HK-2 (cell line): ENCODE results near the gene MYO10.
"Not testable (repeated sequence)": the region's sequence is repeated elsewhere in the genome, so short reads cannot be mapped to it uniquely, and the experiment has no call there.

ENCODE experiments used
- DNase-seq: peaks from one replicate; pipeline ENCODE4 v3.0.0-alpha.2; 2018; ENCODE audit not compliant: unreplicated experiment

MYO10 gene

DNA sequence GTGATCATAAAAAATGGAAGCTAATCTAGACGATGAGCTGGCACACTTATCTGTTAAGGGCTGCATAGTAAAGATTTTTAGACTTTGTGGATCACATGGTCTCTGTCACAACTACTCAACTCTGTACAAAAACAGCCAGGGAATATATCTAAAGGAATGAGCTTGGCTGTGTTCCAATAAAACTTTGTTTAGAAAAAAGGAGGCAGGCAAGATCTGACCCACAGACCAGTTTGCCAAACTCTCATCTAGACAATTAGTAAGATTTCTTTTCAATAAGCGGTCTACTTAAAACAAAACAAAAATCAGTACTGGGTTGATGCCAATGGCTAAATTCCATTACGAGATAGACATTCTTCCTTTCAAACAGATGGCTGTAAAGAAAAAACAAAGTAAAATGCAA, 266.3 kb downstream of the MYO10 start:
- DNase-seq = no peak

DNA sequence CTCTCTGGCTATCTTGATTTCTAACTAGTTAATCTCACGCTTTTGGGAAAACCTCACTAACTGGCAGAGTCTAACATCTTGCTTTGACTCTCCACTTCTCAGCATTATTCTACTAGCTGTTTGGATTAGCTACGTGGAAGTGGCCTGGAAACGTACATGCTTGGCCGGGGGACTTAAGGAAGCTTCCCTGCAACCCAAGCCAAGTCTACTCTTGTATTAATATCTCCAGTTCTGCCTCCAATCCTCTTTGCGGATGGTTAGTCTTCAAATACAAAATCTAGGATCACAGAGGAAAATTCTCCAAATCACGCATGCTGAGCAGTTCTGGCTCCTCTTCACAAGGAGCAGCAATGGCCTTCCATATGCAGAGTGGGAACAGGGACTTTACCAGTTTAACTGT, 267.5 kb downstream of the MYO10 start:
- no peak for DNase-seq

DNA sequence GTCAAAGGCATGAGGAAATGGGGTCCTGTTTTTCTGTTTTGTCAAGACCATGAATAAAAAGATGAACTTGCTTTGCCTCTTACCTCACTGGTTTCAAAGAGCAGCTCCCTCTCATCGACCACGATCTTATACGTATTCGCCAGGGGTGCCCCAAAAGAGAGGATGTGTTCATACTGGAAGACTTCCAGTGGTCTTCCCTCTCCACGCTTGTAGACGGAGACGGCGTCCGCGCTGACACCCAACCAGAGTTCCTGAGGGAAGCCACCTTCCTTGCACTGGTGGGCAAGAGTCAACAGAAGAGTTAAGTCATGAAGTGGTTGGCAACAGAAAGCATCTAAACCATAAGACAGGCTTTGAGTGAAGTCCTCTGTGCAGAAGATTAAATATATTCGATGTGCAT, 267.9 kb downstream of the MYO10 start:
- no peak for DNase-seq

DNA sequence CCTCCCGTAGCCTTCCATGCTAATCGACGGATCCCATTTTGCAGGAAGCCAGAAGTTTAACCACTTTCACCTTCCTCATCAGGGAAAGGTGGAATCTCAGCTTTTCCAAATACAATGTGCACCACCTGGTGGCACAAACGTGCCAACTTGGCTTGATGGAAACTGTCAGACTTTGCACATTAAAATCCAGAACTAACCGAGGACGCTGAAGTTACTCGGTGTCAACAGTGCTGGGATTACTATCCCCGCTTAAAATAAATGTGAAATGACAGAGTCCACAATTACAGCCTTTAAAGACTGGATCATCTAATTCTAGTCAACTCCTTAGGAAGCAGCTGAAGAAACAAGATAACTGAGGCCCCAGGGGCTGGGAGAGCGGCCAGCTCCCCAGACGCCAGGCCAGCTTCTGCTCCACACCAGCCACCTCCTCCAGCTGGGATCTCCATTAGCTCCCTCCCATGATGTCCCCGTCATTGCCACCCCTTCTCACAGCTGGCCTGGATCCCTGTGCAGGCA, 269.1 kb downstream of the MYO10 start:
- DNase-seq = no peak

DNA sequence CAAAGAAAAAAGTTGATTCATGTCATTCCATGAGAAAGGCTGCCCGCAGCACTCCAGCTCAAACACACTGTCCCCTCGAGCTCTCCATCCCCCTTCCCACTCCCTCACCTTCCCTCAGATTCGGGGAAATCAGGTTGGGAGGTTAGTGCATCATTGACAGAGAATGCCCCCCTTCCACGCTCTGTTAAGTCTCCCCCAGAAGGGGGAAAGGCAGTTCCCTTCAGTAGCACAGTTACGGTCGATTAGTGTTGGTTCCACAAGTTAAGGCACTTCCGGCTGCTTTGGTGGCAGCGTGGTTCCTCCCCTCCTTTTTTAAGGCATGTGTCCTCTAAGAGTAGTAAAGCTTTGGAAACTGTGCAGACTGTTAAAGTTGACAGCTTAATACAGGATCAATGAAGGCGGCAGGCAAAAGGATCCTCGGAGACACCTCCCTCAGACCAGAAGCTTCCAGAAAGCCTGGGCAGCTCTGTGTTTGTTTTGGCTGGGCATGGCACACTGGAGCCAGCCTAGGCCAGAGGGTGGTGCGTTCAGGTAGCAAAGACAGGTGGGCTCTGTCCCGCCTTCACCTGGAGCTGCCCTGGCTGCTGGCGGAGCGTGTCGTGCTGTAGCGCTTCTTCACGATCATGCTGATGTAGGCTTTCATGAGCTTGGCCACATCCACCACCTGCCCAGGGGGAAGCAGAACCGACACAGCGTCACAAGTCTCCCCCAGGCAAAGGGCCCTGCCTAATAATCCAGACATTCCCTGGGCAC, 269.8 kb downstream of the MYO10 start:
- no peak for DNase-seq

DNA sequence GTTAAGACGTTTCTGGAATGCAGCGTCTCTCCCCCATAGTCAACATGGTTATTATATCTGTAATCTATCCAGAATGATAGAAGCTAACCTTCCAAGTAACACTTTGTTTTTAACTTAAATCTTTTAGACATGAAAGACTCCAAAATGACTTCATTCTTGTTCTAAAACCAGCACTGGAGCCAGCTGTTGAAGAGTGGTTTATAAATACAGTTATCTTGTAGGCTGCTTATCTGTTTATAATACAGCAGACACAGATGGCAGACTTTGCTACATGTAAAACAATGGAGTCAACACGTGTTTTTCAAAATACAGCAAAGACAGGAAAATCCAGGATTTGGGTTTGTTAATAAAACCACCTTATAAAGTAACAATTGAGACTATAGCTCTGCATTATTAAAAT, 270.5 kb downstream of the MYO10 start:
- DNase-seq = no peak

DNA sequence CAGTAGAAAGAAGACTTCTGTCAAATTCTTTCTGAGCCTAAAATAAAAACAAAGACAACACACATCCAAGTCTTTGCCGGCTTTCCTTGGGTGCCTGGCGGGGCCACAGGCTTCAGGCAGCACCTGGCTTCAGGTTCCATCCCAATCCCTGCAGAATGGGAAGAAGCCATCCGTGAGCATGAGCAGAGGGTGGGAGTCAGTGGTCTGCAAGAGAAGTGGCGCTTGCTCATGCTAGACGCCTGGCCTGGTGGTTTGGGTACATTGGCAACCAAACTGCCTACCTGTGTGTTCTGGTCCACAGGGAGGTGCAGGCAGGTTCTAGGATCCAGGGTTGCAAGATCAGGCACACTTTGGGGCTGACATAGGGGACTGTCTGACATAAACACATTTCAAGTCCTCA, 271.7 kb downstream of the MYO10 start:
- DNase-seq = no peak

DNA sequence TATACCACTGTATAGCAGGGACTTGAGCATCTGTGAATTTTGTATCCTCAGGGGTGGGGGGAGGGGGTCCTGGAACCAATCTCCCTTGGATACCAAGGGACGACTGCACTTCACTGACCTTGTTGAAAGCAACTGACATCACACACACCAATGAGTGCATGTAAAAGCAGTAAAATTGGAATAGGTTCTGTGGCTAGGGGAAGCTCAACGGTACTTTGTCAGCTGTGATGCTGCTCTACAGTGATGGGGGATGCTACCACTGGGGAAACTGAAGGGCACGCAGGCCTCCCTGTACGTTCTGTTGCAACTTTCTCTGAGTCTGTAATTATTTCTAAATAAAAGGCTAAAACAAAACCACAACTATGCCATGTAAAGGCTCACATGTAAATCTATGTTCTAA, 272.2 kb downstream of the MYO10 start:
- DNase-seq = no peak

DNA sequence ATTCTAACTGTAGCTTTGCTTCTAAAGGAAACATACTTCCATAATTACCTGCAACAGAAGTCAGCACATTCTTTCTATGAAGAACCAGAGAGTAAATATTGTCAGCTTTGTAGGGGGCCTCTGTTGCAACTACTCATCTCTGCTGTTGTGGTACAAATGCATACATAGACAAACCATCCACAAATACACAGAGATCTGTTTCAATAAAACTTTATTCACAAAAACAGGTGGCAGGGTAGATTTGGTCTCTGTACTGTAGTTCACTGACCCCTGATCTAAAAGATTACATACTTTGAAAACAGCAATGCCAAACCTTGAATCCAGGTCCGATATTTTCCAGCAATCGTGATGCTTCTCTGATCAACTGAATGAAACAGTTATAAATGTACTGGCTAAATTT, 274.4 kb downstream of the MYO10 start:
- no peak for DNase-seq

DNA sequence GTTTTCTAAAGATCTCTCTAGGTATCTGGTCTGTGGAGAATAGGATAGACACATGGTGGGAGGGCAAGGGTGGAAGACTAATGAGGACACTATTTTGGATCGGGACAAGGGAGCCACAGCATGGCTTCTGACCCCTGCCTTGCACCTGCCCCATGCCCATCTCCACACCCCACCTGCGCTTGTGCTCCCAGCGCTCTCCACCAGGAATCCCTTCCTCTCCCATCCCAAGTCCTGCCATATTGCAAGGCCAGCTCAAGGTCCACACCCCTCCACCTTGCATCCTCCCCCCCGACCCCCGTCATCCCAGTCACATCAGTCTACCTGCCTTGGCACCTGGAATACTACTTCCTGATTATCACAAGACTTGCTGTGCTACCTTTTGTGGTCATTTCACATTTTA, 275.1 kb downstream of the MYO10 start:
- no peak for DNase-seq

DNA sequence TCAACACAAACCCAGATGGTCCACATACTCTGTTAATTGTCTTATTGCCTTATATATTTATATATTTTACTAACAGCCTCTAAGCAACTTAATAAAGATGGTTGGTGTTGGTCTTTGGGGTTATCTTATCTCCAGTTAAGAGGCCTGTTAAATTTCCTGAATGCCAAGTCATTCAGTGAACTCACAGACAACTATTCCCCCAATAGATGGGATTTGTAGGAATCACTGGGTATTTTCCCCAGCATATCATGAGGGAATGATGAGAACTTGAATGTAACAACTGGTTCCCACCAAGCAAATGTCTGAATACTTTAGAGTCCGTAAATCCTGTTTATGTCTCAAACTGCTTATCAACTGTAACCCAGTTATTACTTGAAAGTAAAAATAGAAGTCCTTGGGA, 276.6 kb downstream of the MYO10 start:
- no peak for DNase-seq

DNA sequence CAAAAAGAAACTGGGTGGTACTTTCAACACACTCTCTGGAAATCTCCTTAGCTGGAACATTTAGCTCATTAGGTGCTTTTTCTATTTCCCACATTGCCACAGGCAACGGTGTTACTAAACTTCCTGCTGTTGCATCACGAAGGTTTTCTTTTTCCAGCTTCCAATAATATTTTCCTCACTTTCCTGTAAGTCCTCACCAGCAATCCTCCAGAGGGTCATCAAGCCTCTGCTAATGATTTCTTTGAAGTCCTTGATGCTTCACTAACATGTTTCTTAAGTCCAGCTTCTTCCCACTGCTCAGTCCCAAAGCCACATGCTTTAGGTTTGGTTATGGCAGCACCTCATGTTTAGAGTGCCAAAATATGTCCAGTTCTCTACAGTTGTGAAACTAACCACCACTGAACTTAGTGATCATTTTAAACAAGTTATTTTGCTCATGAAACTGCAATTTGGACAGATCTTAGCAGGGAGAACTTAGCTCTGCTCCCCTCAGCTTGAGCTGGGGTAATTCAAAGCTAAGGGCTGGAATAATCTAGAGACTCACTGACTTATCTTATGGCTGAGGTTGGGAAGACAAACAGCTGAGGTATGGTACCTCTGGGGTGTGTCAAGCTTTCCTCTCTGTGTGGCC, 279.4 kb downstream of the MYO10 start:
- no peak for DNase-seq

DNA sequence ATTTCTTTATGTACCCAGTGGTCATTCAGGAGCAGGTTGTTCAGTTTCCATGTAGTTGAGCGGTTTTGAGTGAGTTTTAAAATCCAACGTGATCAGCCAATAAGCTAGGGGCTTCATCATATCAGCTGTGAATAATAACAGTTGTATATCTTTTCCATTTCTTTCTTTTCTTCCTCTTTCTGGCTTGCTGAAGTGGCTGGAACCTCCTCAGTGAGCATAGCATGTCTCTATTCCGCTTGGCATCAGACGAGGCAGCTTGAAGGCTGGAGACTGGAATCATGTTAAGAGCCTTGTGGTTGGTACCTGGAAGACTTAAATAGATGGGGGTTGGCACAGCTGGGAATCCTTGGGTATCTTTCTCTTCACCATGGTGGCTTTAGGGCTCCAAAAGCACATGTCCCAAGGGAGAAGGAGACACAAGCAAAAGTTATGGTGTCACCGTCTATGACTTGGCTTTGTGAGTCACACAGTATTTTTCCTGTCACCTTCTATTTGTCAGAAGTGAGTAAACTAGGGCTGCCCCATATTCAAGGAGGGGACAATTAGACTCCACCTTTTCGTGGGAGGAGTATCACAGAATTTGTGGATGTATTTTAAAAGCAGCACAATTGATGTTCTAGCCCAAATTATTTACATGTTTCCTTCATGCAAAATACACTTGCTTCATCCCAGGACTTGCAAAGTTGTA, 281.3 kb downstream of the MYO10 start:
- no peak for DNase-seq

DNA sequence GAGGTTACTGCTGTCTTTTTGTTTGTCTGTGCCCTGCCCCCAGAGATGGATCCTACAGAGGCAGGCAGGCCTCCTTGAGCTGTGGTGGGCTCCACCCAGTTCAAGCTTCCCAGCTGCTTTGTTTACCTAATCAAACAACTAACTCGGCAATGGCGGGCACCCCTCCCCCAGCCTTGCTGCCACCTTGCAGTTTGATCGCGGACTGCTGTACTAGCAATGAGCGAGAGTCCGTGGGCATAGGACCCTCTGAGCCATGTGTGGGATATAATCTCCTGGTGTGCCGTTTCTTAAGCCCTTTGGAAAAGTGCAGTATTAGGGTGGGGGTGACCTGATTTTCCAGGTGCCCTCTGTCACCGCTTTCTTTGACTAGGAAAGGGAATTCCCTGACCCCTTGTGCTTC, 287.3 kb downstream of the MYO10 start:
- not testable (repeated sequence) for DNase-seq

DNA sequence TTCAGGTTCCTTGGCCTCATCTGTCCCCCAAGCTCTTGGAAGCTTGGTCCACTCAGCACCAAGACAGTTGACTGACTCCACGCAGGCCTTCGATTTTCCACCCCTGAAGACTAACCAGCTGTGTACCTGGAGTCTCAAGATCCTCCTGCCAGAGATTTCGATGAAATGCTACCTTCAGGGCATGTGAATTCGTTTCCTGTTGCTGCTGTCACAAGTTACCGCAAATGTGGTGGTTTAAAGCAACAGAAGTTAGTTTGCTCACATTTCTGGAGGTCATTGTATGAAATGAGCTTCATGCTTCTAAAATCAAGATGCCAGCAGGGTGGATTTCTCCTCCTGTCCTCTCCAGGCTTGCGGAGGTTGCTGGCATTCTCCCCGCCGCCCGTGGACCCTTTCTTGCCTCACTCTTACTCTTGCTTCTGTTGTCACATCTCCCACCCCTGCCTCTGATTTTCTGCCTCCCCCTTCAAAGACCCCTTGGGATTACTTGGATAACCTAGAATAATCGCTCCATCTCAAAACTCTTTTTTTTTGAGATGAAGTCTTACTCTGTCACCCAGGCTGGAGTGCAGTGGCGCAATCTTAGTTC, 291.7 kb downstream of the MYO10 start:
- no peak for DNase-seq

DNA sequence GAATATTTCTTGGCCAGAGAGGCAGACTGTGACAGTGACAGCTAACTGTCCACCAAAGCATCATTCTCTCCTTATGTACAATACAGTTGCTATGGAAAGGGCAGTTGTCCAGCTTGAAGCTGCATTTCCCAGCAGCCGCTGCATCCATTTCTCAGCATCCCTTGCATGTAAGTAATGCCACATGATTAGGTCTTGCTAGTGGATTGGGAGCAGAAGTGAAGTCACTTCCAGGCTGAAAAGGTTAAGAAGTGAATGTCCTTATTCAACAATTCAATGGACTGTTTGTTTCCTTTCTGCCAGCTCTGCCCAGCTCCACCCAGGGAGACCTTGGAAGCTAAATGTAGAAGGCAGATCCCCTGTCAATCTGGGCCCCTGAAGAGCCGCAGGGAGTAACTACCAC, 293.2 kb downstream of the MYO10 start:
- DNase-seq = no peak

DNA sequence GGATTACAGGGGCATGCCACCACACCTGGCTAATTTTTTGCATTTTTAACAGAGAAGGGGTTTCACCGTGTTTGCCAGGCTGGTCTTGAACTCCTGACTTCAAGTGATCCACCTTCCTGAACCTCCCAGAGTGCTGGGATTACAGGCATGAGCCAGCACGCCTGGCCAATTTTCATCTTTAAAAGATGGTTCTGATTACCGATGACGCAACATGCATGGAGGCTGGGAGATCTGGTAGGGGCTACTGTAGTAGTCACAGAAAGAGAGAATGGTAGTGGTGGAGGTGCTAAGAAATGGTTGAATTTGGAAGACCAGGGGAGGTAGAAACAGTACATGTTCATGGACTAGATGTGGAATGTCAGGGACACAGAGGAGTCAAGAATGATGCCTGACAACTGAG, 296.9 kb downstream of the MYO10 start:
- DNase-seq = no peak

DNA sequence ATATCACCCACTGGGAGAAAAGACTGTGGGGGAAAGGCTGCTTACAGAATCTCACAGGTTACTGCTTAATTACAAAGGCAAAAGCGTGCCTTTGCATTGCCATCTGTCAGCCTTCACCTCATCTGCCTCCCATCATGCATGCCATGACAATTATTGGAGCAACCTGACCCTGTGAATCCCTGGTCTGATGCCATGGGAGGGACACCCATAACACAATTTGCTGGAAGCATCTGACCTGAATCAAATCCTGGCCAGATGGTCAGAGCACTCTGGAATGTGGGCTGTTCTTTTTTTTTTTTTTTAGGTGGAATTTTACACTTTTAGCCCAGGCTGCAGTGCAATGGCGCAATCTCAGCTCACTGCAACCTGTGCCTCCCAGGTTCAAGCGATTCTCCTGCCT, 307.7 kb downstream of the MYO10 start:
- DNase-seq = no peak

DNA sequence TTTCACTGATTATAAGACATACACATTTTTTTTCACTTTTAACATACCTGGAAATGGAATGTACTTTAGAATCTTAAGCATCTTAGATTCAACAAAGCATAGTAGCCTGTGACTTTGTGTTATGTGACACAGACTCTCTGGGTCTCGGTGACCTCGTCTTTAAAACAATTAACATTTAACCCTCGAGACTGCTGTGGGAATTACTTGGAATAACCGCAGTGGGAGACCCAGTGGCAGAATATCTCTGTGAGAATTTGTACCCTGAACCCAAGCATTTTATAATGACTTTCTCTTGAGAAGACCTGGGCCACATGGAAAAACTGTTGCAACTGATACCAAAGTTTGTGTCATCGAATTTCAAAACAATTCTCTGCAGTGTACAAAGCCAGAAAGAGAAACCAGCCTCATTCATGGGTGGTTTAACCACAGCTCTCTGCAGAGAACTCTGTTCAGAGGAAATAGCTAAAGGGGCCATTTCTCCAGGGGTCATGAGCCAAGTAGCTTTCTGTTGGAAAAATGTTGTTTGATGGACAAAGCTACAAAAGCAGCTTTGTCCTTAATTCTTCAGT, 309.3 kb downstream of the MYO10 start:
- DNase-seq = no peak

DNA sequence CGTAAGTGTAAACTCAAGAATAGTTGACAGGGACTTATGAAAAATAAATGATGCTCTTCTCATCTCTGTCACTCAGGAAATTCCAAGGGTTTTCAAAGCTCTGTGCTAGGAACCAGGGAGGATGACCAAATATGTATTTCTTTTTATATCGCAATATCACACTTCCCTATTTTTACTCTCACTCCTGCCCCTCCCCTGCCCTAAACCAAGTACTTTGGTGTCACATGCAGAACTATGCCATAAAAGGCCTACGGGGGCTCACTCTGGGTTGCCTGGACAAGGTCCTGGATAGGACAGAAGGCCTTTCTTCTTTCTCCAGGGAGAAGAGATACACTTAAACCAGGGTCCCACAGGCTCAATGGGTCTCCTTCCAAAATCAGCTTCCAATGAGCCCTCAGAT, 311.0 kb downstream of the MYO10 start:
- DNase-seq = no peak

DNA sequence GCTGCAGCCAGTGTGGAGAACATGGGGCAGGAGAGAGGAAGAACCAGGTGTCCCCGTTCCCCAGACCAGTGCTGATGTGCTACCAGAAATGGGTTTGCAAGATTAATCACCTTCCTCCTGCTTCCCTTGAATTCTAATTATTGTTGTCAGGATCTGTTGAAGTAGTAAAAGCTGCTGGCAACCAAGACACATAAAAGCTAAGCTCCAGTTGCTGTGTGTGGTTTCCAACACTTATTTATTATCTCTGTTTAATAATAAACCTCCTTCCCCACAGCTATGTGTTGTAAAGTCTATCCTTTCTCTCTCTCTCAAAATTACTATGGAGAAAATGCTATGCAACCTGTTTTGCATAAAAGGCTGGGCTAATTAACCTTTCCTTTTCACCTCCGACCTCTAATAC, 317.0 kb downstream of the MYO10 start:
- no peak for DNase-seq

DNA sequence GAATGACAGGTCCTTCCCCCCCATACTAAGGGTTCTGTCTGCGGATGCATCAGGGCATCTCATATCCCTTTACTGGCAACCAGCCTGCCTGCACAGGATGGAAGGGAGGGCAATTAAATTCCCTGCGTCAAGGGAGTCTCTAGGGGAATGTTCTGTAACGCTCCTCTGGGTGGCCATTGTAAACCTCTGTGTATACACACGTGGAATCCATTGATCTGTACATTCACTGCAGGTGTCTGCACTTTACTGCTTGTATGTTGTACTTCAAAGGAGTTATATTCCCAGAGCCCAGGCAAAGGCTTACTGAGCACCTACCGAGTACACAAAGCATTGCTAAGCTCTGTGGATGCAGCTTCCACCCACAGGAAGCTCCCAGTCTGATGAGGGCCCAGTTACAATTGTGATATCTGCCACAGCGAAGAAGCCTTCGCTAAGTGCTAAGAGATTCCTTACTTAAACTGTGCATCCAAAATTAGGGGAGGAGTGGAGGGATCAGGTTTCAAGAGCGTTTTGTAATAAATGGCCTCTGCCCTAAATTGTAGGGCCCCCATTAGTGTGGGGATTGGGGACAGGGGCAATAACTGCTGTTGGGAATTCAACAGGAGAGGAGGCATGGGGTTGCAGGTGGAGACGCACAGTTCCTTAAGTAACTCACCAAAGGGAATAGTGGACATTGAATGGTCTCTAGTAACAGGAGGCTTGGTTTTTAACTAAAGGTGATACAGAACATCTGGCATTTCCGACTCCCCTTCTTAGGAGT, 317.8 kb downstream of the MYO10 start:
- no peak for DNase-seq
